Naive thymus-derived CD4-positive, alpha-beta T cell (primary cell): Measurements from ENCODE around the gene CSNK1G1. TPM values are rescaled to one million over a fixed set of nuclear protein-coding genes. Genes with fewer than 3 reads are reported as not detected.

Experiments used
- ATAC-seq: fragments of 150-1000 bp; cut with Tn5 transposase; 2 replicates; pipeline ENCODE4 v1.10.0; 2021; ENCODE audit warnings: mild to moderate bottlenecking, moderate library complexity
- CTCF ChIA-PET: fragments of 350-600 bp; sonication (Branson Sonifier 250); formaldehyde crosslinking; loops from one replicate; lab custom pipeline; 2021; ENCODE audit warnings: antibody characterized with exemption; lab: Charles Lee
- POLR2A ChIA-PET: fragments of 350-600 bp; sonication (Branson Sonifier 250); formaldehyde crosslinking; loops from one replicate; lab custom pipeline; 2021; ENCODE audit warnings: antibody characterized with exemption, inconsistent platforms; lab: Charles Lee
- DNase-seq, 9 donors: peaks; one replicate each; pipeline versions ENCODE4 v3.0.0 to v3.0.0-alpha.2; 2020 to 2022; ENCODE audit warnings: mixed read lengths in 1 of 9
- H3K27ac ChIP-seq: one replicate; pipeline ENCODE4 v1.7.0; 2013; ENCODE audit warnings: mild to moderate bottlenecking, low read depth, low read length, moderate library complexity
- H3K27me3 ChIP-seq, 2 donors: one replicate each; pipeline ENCODE4 v1.7.0; 2013; ENCODE audit warnings: low read length in 2 of 2, mild to moderate bottlenecking in 2 of 2, moderate library complexity in 2 of 2; ENCODE audit not compliant: control insufficient read depth in 2 of 2, insufficient read depth in 2 of 2
- H3K36me3 ChIP-seq, 3 experiments: 1 replicate in 2 of 3; 2 replicates in 1 of 3; pipeline ENCODE4 v1.7.0; 2013; ENCODE audit warnings: low read length in 3 of 3, mild to moderate bottlenecking in 3 of 3, moderate library complexity in 1 of 3; ENCODE audit not compliant: insufficient read depth in 3 of 3, control insufficient read depth in 2 of 3
- H3K4me1 ChIP-seq, 2 donors: one replicate each; pipeline ENCODE4 v1.7.0; 2013; ENCODE audit warnings: low read length in 2 of 2, mild to moderate bottlenecking in 2 of 2, moderate library complexity in 1 of 2; ENCODE audit not compliant: control insufficient read depth in 2 of 2, insufficient read depth in 2 of 2
- H3K4me3 ChIP-seq: 2 replicates; pipeline ENCODE4 v1.7.0; 2013; ENCODE audit warnings: mild to moderate bottlenecking, low read length
- H3K9me3 ChIP-seq, 3 experiments: 1 replicate in 2 of 3; 2 replicates in 1 of 3; pipeline ENCODE4 v1.7.0; 2013; ENCODE audit warnings: low read length in 3 of 3; ENCODE audit not compliant: control insufficient read depth in 2 of 3
- H3K27ac Mint-ChIP-seq, 9 donors: one replicate each; pipeline ENCODE4 v1.8.0; 2020 to 2022; ENCODE audit warnings: mixed read lengths in 9 of 9, mild to moderate bottlenecking in 8 of 9, moderate library complexity in 5 of 9, inconsistent platforms in 2 of 9
- H3K27me3 Mint-ChIP-seq, 5 donors: one replicate each; pipeline ENCODE4 v1.8.0; 2021 to 2022; ENCODE audit warnings: mixed read lengths in 5 of 5, mild to moderate bottlenecking in 1 of 5
- H3K36me3 Mint-ChIP-seq, 5 donors: one replicate each; pipeline ENCODE4 v1.8.0; 2020 to 2022; ENCODE audit warnings: mixed read lengths in 5 of 5, mild to moderate bottlenecking in 3 of 5, inconsistent platforms in 1 of 5
- H3K4me1 Mint-ChIP-seq, 7 donors: one replicate each; pipeline ENCODE4 v1.8.0; 2020 to 2022; ENCODE audit warnings: mixed read lengths in 7 of 7, mild to moderate bottlenecking in 3 of 7, inconsistent platforms in 1 of 7
- H3K4me3 Mint-ChIP-seq, 10 donors: one replicate each; pipeline ENCODE4 v1.8.0; 2020 to 2022; ENCODE audit warnings: mild to moderate bottlenecking in 10 of 10, mixed read lengths in 10 of 10, moderate library complexity in 6 of 10, inconsistent platforms in 2 of 10
- H3K9me3 Mint-ChIP-seq, 11 donors: one replicate each; pipeline ENCODE4 v1.8.0; 2020 to 2022; ENCODE audit warnings: mixed read lengths in 11 of 11, mild to moderate bottlenecking in 4 of 11, inconsistent platforms in 1 of 11, moderate library complexity in 1 of 11
- intact Hi-C, 2 donors: fragments of 100-400 bp; cut with micrococcal nuclease; formaldehyde crosslinking; loops; one replicate each; pipeline ENCODE4 v1.15.1; 2023
- polyA plus RNA-seq, 2 donors: library from polyadenylated mRNA; unstranded; fragments of 300-500 nt; fragmentation: Illumina TruSeq; gene quantifications; one replicate each; pipeline ENCODE4 v1.2.3, GENCODE V29; 2021
- total RNA-seq, 6 experiments: library from RNA in 5 of 6; stranded (reverse) in 5 of 6; gene quantifications; 1 replicate in 5 of 6; 2 replicates in 1 of 6; pipeline ENCODE4 v1.2.3 and lab custom pipeline; 2021 to 2026

Gene CSNK1G1
- total and polyA plus RNA-seq, 7 experiments from 2014 or later: 18.2 to 31.4 (median 26.4) TPM

GRCh38 chr15:64288577-64288976 is 67.4 kb downstream of the CSNK1G1 start:
- Mint-ChIP-seq H3K4me1 (peaks cover 14 to 33% (median 23%) of the 10 kb centered on the region in 7 donors), H3K36me3 (peaks cover 0 to 22% (median 15%) of the 10 kb centered on the region in 5 donors), H3K4me3 (no peak overlapping the region), H3K27ac (no peak overlapping the region), H3K27me3 (no peaks in the 10 kb centered on the region), H3K9me3 (no peaks in the 10 kb centered on the region)
- Histone ChIP-seq H3K4me1 (no peaks in the 10 kb centered on the region), H3K9me3 (no peaks in the 10 kb centered on the region), H3K4me3 (no peak overlapping the region), H3K36me3 (no peaks in the 10 kb centered on the region), H3K27me3 (no peaks in the 10 kb centered on the region), H3K27ac (no peak overlapping the region)
- DNase-seq (no peak), ATAC-seq (no peak)
- ChIA-PET POLR2A (no interaction called here), CTCF (interaction anchor here (0.7 kb wide), 1 partner anchor 42 kb away, joined by 4 read pairs; no protein-coding TSS in a partner anchor)
- intact Hi-C loops: no loop called here

DNA sequence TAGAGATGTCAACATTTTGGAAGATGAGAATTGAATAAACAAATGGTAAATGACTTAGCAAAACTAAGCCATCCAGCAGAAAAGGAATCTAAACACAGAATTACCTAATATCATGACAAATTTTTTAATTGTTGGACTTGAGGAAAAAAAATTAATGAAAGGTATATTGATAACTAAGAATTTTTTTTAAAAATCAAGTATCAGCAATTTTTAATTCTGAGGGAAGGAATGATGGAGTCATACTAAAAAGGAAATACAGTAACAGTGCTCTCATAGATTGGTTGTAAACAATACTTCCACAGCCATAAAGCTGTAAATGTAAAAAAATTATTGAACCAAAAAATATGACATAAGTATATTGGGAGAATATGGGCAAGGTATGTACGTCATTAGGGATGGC is 68.0 kb downstream of the CSNK1G1 start:
- Histone ChIP-seq H3K36me3 (no peaks in the 10 kb centered on the region), H3K27me3 (no peaks in the 10 kb centered on the region), H3K27ac (no peak overlapping the region), H3K4me1 (no peaks in the 10 kb centered on the region), H3K9me3 (no peaks in the 10 kb centered on the region), H3K4me3 (no peak overlapping the region)
- DNase-seq (no peak), ATAC-seq (no peak)
- H3K4me1 Mint-ChIP-seq: peaks cover 7 to 26% (median 18%) of the 10 kb centered on the region in 7 donors
- H3K4me3 Mint-ChIP-seq: no peak overlapping the region
- ChIA-PET CTCF (interaction anchor here (0.7 kb wide), 2 partner anchors 41 to 166 kb away, joined by 4 read pairs; no protein-coding TSS in a partner anchor), POLR2A (no interaction called here)
- peak overlapping the region in 2 of 9 donors; percentile 34 to 46 for H3K27ac Mint-ChIP-seq
- peaks cover 0 to 17% (median 13%) of the 10 kb centered on the region in 5 donors for H3K36me3 Mint-ChIP-seq
- no peaks in the 10 kb centered on the region for H3K27me3 Mint-ChIP-seq
- no peaks in the 10 kb centered on the region for H3K9me3 Mint-ChIP-seq
- intact Hi-C loops: no loop called here

- Histone ChIP-seq H3K9me3 (no peaks in the 10 kb centered on the region), H3K36me3 (no peaks in the 10 kb centered on the region), H3K27ac (no peak overlapping the region), H3K4me1 (no peaks in the 10 kb centered on the region), H3K27me3 (no peaks in the 10 kb centered on the region), H3K4me3 (no peak overlapping the region)
- intact Hi-C loops: no loop called here
- Mint-ChIP-seq H3K4me3 (no peak overlapping the region), H3K36me3 (peaks cover 0 to 16% (median 13%) of the 10 kb centered on the region in 5 donors), H3K27ac (no peak overlapping the region), H3K27me3 (no peaks in the 10 kb centered on the region), H3K4me1 (peaks cover 7 to 25% (median 17%) of the 10 kb centered on the region in 7 donors), H3K9me3 (no peaks in the 10 kb centered on the region)
- ChIA-PET CTCF (interaction anchor here (0.7 kb wide), 1 partner anchor 524 kb away, joined by 3 read pairs; no protein-coding TSS in a partner anchor), POLR2A (no interaction called here)
- DNase-seq (no peak), ATAC-seq (no peak)
Measured at GRCh38 chr15:64286473-64286872, 69.5 kb downstream of the CSNK1G1 start.

GRCh38 chr15:64285871-64286270 is 70.1 kb downstream of the CSNK1G1 start:
- Mint-ChIP-seq H3K27me3 (no peaks in the 10 kb centered on the region), H3K36me3 (peaks cover 0 to 21% (median 15%) of the 10 kb centered on the region in 5 donors), H3K9me3 (no peaks in the 10 kb centered on the region), H3K4me1 (peaks cover 7 to 25% (median 17%) of the 10 kb centered on the region in 7 donors), H3K27ac (peak overlapping the region in 2 of 9 donors; percentile 24 to 83), H3K4me3 (no peak overlapping the region)
- Histone ChIP-seq H3K36me3 (no peaks in the 10 kb centered on the region), H3K9me3 (no peaks in the 10 kb centered on the region), H3K4me1 (no peaks in the 10 kb centered on the region), H3K4me3 (no peak overlapping the region), H3K27me3 (no peaks in the 10 kb centered on the region), H3K27ac (no peak overlapping the region)
- intact Hi-C loops: no loop called here
- ChIA-PET CTCF (interaction anchor here (0.6 to 0.7 kb wide), 2 partner anchors 35 to 523 kb away, joined by 3 to 6 read pairs; no protein-coding TSS in a partner anchor), POLR2A (interaction anchor here (0.7 kb wide), 1 partner anchor 145 kb away, joined by 3 read pairs; no protein-coding TSS in a partner anchor)
- no peak for ATAC-seq
- DNase-seq: no peak

DNA sequence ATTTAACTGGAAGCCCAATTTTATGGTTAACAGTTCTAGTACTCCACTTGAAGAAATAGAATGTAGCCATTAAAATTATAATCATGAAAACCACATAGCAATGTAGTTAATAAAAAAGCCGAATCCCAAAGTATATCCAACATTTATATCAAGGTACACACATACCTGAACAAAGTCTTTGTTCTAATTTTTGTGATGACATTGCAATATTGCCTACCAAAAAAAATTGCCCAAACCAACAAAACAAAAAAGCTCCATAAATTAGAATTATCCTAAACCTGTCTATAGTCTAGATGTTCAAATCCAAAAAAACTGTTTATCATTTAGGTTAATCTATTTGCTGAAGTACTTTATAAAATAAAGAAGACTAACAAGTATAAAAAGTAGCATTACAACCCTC is 70.8 kb downstream of the CSNK1G1 start:
- Mint-ChIP-seq H3K27me3 (no peaks in the 10 kb centered on the region), H3K36me3 (peaks cover 0 to 22% (median 14%) of the 10 kb centered on the region in 5 donors), H3K27ac (no peak overlapping the region), H3K9me3 (no peaks in the 10 kb centered on the region), H3K4me1 (peaks cover 5 to 23% (median 17%) of the 10 kb centered on the region in 7 donors), H3K4me3 (no peak overlapping the region)
- H3K36me3 ChIP-seq: no peaks in the 10 kb centered on the region
- ATAC-seq (no peak), DNase-seq (no peak)
- no peak overlapping the region for H3K4me3 ChIP-seq
- intact Hi-C loops: no loop called here
- no peaks in the 10 kb centered on the region for H3K27me3 ChIP-seq
- no peak overlapping the region for H3K27ac ChIP-seq
- ChIA-PET POLR2A (interaction anchor here (0.7 kb wide), 1 partner anchor 145 kb away, joined by 3 read pairs; no protein-coding TSS in a partner anchor), CTCF (interaction anchor here (0.6 kb wide), 1 partner anchor 34 kb away, joined by 6 read pairs; no protein-coding TSS in a partner anchor)
- no peaks in the 10 kb centered on the region for H3K4me1 ChIP-seq
- no peaks in the 10 kb centered on the region for H3K9me3 ChIP-seq

DNA sequence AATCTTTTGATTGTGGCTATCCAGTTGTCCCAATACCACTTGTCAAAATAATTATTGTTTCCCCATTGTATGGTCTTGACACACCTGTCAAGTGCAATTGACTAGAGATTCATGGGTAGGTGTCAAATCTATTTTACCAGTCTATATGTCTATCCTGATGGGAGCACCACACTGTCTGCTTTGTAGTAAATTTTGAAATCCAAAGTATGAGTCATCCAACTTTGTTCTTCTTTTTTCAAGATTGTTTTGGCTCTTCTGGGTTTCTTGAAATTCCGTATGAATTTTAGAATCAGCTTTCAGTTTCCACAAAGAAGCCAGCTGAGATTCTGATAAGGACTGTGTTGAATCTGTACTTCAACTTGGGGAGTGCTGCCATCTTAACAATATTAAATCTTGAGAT is 71.9 kb downstream of the CSNK1G1 start:
- POLR2A ChIA-PET: interaction anchor here (0.6 kb wide), 1 partner anchor 16 kb away, joined by 4 read pairs; no protein-coding TSS in a partner anchor
- no peaks in the 10 kb centered on the region for H3K27me3 ChIP-seq
- Mint-ChIP-seq H3K4me1 (peaks cover 4 to 13% (median 11%) of the 10 kb centered on the region in 7 donors), H3K4me3 (no peak overlapping the region), H3K27me3 (no peaks in the 10 kb centered on the region), H3K27ac (no peak overlapping the region), H3K36me3 (peaks cover 0 to 14% (median 10%) of the 10 kb centered on the region in 5 donors), H3K9me3 (no peaks in the 10 kb centered on the region)
- peak; percentile 54 for ATAC-seq
- no peak overlapping the region for H3K27ac ChIP-seq
- DNase-seq: no peak
- CTCF ChIA-PET: no interaction called here
- H3K4me3 ChIP-seq: no peak overlapping the region
- H3K36me3 ChIP-seq: no peaks in the 10 kb centered on the region
- H3K4me1 ChIP-seq: no peaks in the 10 kb centered on the region
- no peaks in the 10 kb centered on the region for H3K9me3 ChIP-seq
- intact Hi-C loops: no loop called here

- ChIA-PET CTCF (no interaction called here), POLR2A (no interaction called here)
- H3K4me1 ChIP-seq: no peaks in the 10 kb centered on the region
- no peak overlapping the region for H3K4me3 ChIP-seq
- no peak overlapping the region for H3K27ac ChIP-seq
- no peaks in the 10 kb centered on the region for H3K9me3 ChIP-seq
- H3K36me3 Mint-ChIP-seq: peaks cover 0 to 19% (median 7%) of the 10 kb centered on the region in 5 donors
- no peaks in the 10 kb centered on the region for H3K9me3 Mint-ChIP-seq
- no peak overlapping the region for H3K27ac Mint-ChIP-seq
- H3K36me3 ChIP-seq: no peaks in the 10 kb centered on the region
- H3K4me3 Mint-ChIP-seq: no peak overlapping the region
- H3K27me3 ChIP-seq: no peaks in the 10 kb centered on the region
- H3K27me3 Mint-ChIP-seq: no peaks in the 10 kb centered on the region
- intact Hi-C loops: no loop called here
- H3K4me1 Mint-ChIP-seq: peaks cover 4 to 10% (median 8%) of the 10 kb centered on the region in 7 donors
- no peak for ATAC-seq
- DNase-seq: no peak
Measured at GRCh38 chr15:64282701-64283100, 73.3 kb downstream of the CSNK1G1 start.
